HG02678 (cell line): Measurements from ENCODE around the gene MCUB.
"Not testable (repeated sequence)": the region's sequence is repeated elsewhere in the genome, so short reads cannot be mapped to it uniquely, and the experiment has no call there.

Source experiments
- ATAC-seq: cut with Tn5 transposase; IDR thresholded peaks from one replicate; pipeline ENCODE4 v1.9.1; 2021; ENCODE audit warnings: mild to moderate bottlenecking, moderate library complexity; ENCODE audit not compliant: unreplicated experiment

Gene MCUB, protein sequence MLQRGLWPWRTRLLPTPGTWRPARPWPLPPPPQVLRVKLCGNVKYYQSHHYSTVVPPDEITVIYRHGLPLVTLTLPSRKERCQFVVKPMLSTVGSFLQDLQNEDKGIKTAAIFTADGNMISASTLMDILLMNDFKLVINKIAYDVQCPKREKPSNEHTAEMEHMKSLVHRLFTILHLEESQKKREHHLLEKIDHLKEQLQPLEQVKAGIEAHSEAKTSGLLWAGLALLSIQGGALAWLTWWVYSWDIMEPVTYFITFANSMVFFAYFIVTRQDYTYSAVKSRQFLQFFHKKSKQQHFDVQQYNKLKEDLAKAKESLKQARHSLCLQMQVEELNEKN

GRCh38 chr4:109559983-109560686 lies at the start of gene MCUB:
Gene MCUB, plus strand, starts transcription at chr4:109560246. Its CDS starts 92 bp downstream, at chr4:109560338.
- peak; percentile 91 for ATAC-seq

- ATAC-seq = no peak
These were observed 49.4 kb upstream of the MCUB start for GRCh38 chr4:109510687-109511086.

GRCh38 chr4:109511414-109511813 lies 48.6 kb upstream of the MCUB start:
- no peak for ATAC-seq

DNA sequence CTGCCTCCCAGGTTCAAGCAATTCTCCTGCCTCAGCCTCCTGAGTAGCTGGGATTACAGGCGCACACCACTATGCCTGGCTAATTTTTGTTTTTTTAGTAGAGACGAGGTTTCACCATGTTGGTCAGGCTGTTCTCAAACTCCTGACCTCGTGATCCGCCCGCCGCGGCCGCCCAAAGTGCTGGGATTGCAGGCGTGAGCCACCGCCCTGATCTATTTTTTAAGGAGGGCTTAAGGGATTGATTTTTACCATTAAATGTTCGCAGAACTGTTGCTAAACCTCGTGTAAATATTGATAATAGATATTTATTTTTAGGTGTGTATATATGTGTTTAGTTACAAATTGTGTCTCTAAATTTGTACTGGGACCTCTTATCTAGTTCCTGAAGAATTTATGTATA lies 46.7 kb upstream of the MCUB start:
- not testable (repeated sequence) for ATAC-seq

GRCh38 chr4:109532182-109532581 lies 27.9 kb upstream of the MCUB start:
- no peak for ATAC-seq

DNA sequence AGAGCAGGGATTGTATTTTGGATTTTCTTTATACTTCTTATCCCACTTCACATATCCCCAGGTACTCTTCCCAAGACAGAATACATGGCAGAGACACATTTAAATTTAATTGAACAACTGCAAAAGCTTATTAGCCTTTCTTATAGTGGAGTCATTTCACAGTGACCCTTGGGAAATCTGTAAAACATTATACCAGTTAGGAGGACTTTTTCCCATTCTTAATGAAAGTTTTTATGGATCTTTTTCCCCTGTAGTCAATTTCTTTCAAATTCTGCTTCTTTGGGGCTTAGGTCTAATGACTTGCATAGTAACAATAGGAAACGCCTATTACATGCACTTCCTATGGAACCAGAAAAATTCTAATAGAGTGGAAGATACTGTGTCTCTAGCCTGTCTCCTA lies 14.6 kb upstream of the MCUB start:
- no peak for ATAC-seq

DNA sequence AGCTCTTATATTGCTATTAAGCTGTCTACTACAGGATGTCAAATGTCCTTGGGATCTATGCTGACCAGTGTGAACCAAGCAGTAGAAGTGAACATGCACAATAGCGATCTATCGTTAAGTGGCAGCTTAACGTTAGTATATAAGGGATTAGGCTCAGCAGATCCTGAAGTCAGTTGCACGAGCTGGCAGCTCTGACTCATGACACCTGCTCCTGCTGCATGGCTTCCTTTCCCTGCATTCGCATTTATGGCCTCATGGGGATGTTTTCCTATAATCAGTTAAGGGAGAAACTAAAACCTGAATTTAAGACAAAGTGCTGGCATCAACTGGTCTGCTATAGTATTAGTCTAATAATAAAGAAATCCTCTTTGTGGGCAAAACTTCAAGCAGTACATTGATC lies 12.7 kb upstream of the MCUB start:
- no peak for ATAC-seq

- no peak for ATAC-seq
These were observed 11.4 kb upstream of the MCUB start for GRCh38 chr4:109548655-109549054.

- ATAC-seq = no peak
These were observed 7.8 kb upstream of the MCUB start for GRCh38 chr4:109552237-109552636.

DNA sequence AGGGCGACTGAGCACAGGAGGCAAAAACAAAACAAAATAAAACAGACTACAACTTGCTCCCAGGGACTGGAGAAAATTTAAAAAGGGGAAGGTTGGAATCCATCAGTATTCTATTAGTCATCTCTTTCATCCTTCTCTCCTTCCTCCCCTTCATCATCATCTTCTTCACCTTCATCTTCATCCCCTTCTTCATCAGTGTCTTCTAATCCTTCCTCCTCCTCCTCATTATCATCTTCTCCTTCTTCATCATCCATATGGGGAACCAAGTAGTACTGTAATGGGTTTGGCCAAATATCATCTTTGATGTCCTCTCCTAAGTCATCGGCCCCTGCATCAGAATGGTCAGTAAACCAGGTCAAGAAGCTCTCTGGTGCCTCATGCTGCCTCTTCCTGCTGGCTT lies 6.9 kb upstream of the MCUB start:
- ATAC-seq = no peak

DNA sequence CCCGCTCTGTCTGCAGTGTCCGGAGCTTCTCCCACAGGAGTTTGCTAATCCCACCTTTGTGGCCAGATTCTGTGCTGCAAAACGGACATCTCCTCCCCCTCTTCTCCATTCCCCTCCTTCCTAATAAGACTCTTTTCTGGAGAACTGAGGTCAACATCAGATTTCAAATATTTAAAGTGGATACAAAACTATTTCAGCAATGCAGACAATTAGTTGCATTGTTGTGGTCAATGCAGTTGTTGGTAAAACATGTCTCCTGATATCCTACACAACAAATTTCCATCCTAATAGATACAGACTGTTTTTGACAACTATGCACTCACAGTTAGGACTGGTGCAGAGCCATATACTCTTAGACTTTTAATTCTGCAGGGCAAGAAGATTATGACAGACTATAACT lies 5.1 kb upstream of the MCUB start:
- no peak for ATAC-seq

- ATAC-seq = no peak
These were observed 2.6 kb upstream of the MCUB start for GRCh38 chr4:109557433-109557832.

DNA sequence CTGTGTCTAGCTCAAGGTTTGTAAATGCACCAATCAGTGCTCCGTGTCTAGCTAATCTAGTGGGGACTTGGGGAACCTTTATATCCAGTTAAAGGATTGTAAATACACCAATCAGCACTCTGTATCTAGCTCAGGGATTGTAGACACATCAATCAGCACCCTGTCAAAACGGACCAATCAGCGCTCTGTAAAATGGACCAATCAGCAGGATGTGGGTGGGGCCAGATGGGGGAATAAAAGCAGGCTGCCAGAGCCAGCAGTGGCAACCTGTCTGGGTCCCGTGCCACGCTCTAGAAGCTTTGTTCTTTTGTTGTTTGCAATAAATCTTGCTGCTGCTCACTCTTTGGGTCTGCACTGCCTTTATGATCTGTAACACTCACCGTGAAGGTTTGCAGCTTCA lies 2.0 kb upstream of the MCUB start:
- ATAC-seq = not testable (repeated sequence)

- ATAC-seq = peak; percentile 26
These were observed 442 bp upstream of the MCUB start for GRCh38 chr4:109559625-109559982.

GRCh38 chr4:109560687-109561461 lies 828 bp downstream of the MCUB start:
- peak; percentile 66 for ATAC-seq

DNA sequence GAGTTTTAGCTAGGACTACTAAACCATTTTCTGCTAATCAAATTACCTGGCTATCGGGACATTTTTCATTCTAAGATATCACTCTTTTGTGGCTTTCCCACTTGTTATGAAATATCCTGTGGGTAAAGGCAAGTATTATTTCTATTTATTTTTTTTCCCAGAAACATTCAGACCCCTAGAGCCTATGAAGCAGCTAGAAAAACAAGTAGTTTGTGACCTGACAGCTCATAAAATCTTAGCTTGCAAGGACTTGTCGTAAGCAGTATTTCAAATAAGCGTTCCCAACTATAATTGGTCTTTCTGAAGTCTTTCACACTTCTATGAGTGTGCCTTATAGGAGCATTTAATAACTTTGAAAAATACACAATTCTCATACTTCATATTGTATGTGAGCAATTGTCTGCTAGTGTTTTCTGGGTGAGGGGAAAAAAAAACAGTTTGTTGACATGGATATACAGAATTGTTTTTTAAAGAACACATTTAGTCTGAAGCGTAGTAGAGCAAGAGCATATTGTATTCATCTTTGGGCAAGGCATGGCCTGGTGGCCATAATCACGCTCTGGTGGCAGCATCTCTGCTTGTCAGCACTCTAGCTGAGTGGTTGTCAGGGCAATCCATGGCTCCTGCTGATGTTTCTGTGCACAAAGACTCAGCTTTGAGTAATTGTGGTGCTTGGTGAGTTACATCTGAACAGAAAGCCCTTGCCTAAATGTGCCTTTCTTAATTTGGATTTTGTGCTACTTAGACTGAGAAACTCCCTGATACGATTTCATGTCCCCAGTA lies 2.6 kb downstream of the MCUB start:
- ATAC-seq = no peak

GRCh38 chr4:109571494-109571893 lies 11.4 kb downstream of the MCUB start:
- no peak for ATAC-seq

DNA sequence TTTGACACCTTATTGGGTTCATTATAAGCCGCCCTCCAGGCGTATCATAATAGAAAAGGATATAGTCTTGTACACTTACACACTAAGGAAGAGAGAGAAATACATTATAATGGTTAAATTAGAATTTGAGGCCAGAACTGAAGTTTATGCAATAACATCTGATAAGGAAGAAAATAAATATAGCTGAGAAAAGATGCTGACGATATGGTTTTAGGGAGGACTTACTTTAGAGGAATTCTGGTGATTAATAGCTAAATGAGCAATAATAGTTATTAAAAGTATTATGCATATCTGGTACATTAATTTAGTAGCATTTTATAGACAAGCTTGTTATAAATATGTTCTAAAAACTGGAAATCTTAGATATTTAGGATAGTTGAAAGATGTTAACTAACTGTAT lies 12.1 kb downstream of the MCUB start:
- ATAC-seq = no peak

DNA sequence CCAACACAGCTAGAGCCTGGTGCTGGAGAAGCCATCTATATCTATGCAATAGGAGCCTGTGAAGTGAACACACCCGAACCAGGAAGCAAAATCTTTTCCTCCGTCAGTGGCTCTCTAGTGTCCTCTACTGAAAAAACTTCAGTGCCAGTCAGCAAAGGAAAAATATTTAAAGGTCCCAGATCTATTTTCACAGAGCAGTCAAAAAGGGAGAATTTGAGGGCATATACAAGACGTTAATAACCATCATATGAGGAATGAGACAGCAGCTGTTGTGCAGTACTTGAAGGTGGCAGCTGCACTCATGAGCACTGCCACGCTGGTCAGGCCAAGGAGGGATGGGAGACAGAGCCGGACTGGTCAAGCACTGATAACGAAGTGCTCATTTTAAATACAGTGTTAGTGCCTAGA lies 14.4 kb downstream of the MCUB start:
- no peak for ATAC-seq

DNA sequence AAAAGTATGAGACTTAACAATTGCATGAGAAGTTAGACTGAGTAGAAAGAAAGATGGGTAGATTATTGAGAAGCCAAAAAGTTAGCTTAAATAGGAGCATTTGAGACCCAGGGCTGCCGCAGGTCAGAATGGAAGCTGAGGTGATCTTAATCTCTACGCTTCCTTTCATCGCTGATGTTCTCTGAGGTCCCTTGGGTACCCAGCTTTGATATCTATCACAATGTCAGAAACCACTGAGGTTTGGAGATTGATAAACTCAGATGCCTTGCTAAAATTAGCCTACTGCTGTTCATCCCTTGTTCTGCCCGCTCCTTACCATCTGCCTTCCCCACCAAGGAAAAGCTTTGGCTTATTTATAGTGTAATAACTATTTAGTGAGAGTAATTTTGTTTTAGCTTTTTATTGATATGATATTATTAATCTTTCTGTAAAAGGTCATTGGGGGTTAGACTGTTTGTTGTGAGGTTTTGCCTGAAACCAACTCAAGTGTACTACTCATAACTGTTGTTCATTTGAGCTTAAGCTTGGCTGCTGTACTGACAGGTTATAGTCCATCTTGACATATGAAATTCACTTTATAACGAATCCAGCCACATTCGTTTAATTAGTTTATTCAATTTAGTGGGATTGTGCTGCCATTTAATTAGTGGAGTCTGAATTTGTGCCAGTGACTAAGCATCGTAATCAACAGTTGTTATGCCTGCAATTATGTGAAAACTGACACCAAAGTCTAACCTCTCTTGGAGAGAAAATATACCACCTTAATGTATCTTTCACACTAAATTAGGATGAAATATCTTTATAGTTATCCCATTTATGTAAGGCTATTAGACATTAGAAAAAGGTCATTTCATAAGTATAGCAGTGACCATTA lies 15.1 kb downstream of the MCUB start:
- ATAC-seq = no peak
